Osteoblast (primary cell): ENCODE results near the gene SPEG. TPM values are rescaled to one million over a fixed set of nuclear protein-coding genes. Genes with fewer than 3 reads are reported as not detected.
A peak's percentile ranks its signal among the peaks of the same experiment; 100 is the strongest.

ENCODE experiments used
- DNase-seq: peaks from one replicate; pipeline ENCODE4 v3.0.0; 2011; ENCODE audit warnings: low spot score, mixed read lengths; ENCODE audit not compliant: insufficient read length; ENCODE audit errors: missing footprints
- H2AFZ ChIP-seq: 2 replicates; pipeline ENCODE4 v1.6.0; 2011; ENCODE audit warnings: mild to moderate bottlenecking, low read length
- H3K27ac ChIP-seq: 2 replicates; pipeline ENCODE4 v1.5.1; 2011; ENCODE audit warnings: mild to moderate bottlenecking, low read depth, low read length, moderate library complexity
- H3K27me3 ChIP-seq: 2 replicates; pipeline ENCODE4 v1.6.0; 2012; ENCODE audit warnings: mild to moderate bottlenecking, control low read depth, inconsistent platforms, low read length, moderate library complexity; ENCODE audit not compliant: insufficient read depth
- H3K36me3 ChIP-seq: 2 replicates; pipeline ENCODE4 v1.5.1; 2011; ENCODE audit warnings: mild to moderate bottlenecking, low read length, control low read depth, moderate library complexity; ENCODE audit not compliant: insufficient read depth
- H3K4me1 ChIP-seq: 2 replicates; pipeline ENCODE4 v1.5.1; 2011; ENCODE audit warnings: mild to moderate bottlenecking, low read length, control low read depth, moderate library complexity; ENCODE audit not compliant: insufficient read depth
- H3K4me2 ChIP-seq: 2 replicates; pipeline ENCODE4 v1.6.0; 2011; ENCODE audit warnings: mild to moderate bottlenecking, low read length; ENCODE audit not compliant: insufficient read depth
- H3K4me3 ChIP-seq: fragments of 200-600 bp; sonication (generic); 3 replicates; pipeline ENCODE4 v1.5.1; 2012; ENCODE audit warnings: mild to moderate bottlenecking, low read length, inconsistent platforms; ENCODE audit not compliant: insufficient read depth
- H3K79me2 ChIP-seq: 2 replicates; pipeline ENCODE4 v1.6.0; 2012; ENCODE audit warnings: mild to moderate bottlenecking, low read length, control low read depth, inconsistent platforms; ENCODE audit not compliant: insufficient read depth
- H3K9me3 ChIP-seq: 2 replicates; pipeline ENCODE4 v1.5.1; 2011; ENCODE audit warnings: low read depth, low read length, control low read depth
- H4K20me1 ChIP-seq: 2 replicates; pipeline ENCODE4 v1.6.0; 2012; ENCODE audit warnings: mild to moderate bottlenecking, low read length, control low read depth; ENCODE audit not compliant: insufficient read depth
- total RNA-seq: library from RNA; depleted of rRNA; stranded (reverse); fragments of >200 nt; gene quantifications from 2 replicates; pipeline ENCODE4 v1.2.3, GENCODE V29; 2012
- TF ChIP-seq, protein P1 (sequence below): IDR thresholded peaks from 2 replicates; pipeline ENCODE4 v1.5.1; 2011; ENCODE audit warnings: mild to moderate bottlenecking, low read depth, low read length, moderate library complexity; ENCODE audit errors: extremely low read depth

SPEG gene
- total RNA-seq, 1 donor = 26.4 TPM

DNA sequence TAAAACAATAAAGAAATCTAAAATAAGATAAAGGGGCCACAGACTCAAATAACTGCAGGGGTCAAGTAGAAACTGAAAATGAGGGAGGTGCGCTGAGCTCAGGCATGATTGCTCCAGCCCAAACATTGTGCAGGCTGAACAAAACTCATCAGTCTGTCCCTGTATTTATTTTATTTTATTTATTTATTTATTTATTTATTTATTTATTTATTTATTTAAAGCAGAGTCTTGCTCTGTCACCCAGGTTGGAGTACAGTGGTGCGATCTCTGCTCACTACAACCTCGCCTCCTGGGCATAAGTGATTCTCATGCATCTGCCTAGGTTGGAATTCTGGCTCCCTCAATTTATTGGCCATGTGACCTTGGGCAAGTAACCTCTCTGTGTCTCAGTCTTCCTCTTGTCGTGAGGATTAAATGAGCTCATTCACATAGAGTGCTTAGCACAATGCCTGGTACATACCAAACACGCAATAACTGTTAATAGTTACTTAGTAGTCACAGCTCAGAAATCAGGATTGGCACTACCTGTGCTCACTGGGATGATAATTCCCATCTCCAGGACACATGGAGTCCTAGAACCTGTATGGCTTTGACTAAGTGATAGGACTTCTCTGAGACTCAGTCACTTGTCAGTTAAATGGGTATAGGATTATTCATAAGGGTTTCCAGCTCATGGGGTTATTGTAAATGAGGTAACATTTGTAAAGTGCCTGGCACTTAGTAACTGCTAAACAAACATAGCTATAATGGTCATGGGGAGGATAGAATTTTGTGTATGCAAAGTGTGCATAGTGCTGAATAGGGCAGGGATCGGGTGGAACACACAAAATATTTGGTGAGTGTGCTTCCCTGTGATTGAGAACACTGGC is 6.0 kb downstream of the SPEG start:
- H2AFZ ChIP-seq = no peak overlapping the region
- H3K4me3 ChIP-seq = peak overlapping the region; percentile 71
- H4K20me1 ChIP-seq = no peaks in the 10 kb centered on the region
- H3K27me3 ChIP-seq = peaks cover under 1% of the 10 kb centered on the region
- H3K79me2 ChIP-seq = peaks cover 22% of the 10 kb centered on the region
- peak overlapping the region; percentile 50 for H3K27ac ChIP-seq
- no peaks in the 10 kb centered on the region for H3K9me3 ChIP-seq
- DNase-seq = peak; percentile 96
- TF ChIP-seq, protein P1, sequence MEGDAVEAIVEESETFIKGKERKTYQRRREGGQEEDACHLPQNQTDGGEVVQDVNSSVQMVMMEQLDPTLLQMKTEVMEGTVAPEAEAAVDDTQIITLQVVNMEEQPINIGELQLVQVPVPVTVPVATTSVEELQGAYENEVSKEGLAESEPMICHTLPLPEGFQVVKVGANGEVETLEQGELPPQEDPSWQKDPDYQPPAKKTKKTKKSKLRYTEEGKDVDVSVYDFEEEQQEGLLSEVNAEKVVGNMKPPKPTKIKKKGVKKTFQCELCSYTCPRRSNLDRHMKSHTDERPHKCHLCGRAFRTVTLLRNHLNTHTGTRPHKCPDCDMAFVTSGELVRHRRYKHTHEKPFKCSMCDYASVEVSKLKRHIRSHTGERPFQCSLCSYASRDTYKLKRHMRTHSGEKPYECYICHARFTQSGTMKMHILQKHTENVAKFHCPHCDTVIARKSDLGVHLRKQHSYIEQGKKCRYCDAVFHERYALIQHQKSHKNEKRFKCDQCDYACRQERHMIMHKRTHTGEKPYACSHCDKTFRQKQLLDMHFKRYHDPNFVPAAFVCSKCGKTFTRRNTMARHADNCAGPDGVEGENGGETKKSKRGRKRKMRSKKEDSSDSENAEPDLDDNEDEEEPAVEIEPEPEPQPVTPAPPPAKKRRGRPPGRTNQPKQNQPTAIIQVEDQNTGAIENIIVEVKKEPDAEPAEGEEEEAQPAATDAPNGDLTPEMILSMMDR = no peak
- H3K4me1 ChIP-seq = peaks cover 20% of the 10 kb centered on the region
- peaks cover 7% of the 10 kb centered on the region for H3K36me3 ChIP-seq
- peak overlapping the region; percentile 88 for H3K4me2 ChIP-seq

DNA sequence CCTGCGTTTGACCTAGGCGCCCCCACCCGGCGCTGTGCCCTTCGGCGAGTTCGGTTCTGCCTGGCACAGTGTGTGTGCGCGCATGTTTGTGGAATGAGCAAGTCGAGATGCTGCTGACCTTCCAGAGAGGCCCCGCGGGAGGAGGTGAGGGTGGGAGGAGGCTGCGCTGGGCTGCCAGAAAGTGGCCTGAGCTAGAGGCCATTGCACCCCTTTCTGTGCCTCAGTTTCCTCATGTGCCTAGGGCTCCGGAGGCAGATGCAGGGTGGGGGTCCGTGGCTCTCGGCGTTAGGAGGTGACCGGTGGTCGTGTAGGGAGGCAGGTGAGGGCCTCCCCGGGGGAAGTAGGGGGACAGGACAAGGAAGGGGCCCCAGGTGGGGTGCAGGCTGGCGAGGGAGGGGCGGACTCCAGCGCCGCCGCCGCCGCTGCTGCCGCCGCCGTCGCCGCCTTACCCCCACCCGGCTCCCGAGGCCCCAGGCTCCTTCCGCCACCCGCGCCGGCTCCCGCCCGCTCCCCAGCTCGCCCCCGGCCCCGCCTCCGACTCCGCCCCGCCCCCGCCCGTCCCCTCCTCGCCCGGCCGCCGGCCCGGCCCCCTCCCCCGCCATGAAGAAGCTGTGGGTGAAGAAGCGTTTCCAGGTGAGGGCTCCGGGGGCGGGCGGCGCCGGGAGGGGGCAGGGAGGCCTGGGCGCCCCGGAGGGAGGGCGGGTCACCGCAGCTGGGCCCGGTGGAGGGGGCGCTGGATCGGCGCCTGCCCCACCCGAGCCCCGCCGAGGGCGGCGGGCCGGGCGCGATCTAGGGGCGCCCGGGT is 7.0 kb downstream of the SPEG start:
- Histone ChIP-seq H3K9me3 (no peaks in the 10 kb centered on the region), H3K36me3 (peaks cover 12% of the 10 kb centered on the region), H3K27ac (peak overlapping the region; percentile 50), H2AFZ (peak overlapping the region; percentile 56), H3K27me3 (no peaks in the 10 kb centered on the region), H3K79me2 (peaks cover 22% of the 10 kb centered on the region), H4K20me1 (no peaks in the 10 kb centered on the region), H3K4me2 (peak overlapping the region; percentile 88), H3K4me3 (peak overlapping the region; percentile 71), H3K4me1 (peaks cover 26% of the 10 kb centered on the region)
- DNase-seq = peak; percentile 99
- TF ChIP-seq, protein P1 = no peak

DNA sequence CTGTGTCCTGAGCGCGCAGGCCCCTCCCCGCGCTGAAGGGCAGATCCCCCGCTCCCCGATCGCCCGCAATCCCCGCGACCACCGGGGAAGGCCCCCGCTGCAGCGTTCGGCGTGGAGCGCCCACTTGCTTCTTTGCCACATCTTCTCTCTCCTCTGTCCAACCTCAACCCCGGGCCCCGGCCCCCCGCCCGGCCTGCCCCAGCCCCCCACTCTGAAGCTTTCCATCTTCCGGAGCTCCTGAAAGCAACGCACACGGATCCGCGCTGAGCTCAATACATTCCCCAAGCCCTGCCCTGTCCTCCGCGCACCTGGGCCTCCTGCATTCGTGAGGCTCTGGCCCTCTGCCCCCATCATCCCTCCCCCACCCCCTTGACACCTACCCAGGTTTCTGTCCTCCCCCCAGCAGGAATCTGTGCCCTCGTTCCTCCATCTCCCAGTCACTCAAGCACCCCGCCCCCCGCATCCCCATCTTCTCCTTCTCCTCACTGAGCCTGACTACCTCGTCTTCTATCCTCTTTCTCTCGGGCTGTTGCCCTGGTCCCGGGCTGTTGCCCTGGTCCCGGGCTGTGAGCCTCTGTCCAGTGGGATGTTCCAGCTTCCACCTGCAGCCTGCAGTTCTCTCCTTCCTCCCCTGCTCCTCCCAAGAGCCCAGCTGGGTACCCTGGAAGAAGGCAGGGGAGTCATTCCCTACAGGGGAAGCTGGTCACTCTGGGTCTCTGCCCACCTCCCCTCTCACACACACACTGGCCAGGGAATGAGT is 7.8 kb downstream of the SPEG start:
- peaks cover 22% of the 10 kb centered on the region for H3K79me2 ChIP-seq
- peaks cover 12% of the 10 kb centered on the region for H3K36me3 ChIP-seq
- no peak overlapping the region for H2AFZ ChIP-seq
- H3K4me2 ChIP-seq = peak overlapping the region; percentile 79
- H4K20me1 ChIP-seq = no peaks in the 10 kb centered on the region
- peaks cover 26% of the 10 kb centered on the region for H3K4me1 ChIP-seq
- peak overlapping the region; percentile 71 for H3K4me3 ChIP-seq
- peak; percentile 95 for DNase-seq
- H3K27me3 ChIP-seq = no peaks in the 10 kb centered on the region
- TF ChIP-seq, protein P1 = no peak
- H3K9me3 ChIP-seq = no peaks in the 10 kb centered on the region
- H3K27ac ChIP-seq = no peak overlapping the region
